GDM1 (cell line): Measurements from ENCODE around the gene KRT20.
"Not testable (repeated sequence)": the region's sequence is repeated elsewhere in the genome, so short reads cannot be mapped to it uniquely, and the experiment has no call there.

ENCODE experiments used
- DNase-seq: peaks from one replicate; lab custom pipeline; 2025; lab: John Stamatoyannopoulos, UW

KRT20 gene

DNA sequence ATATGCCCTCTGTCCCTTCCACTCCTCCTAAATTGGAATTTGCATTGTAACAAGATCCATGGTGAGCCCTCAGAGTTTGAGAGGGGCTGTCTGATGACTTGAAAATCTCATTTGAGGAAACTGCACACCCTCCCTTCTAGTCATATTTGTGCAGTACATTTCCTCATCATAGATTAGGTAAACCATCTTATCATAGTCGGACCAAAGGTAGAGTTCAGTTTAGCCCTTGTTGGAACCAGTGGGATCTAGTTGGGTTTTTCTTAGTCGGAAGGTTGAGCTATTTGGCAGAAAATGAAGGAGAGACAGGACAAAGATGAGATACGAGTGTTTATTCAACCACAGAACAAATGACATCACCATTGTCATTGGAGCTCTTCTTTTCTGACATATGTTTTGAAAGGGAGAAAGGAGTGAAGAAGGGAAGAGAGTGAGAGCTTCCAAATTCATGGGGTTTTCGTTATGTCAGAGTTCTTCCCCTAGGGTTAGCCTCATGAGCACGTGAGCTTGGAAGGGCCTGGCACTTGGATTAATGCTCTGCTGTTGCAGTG is 15.8 kb upstream of the KRT20 start:
- no peak for DNase-seq

- no peak for DNase-seq
Observed at GRCh38 chr17:40896916-40897455, 11.9 kb upstream of the KRT20 start.

DNA sequence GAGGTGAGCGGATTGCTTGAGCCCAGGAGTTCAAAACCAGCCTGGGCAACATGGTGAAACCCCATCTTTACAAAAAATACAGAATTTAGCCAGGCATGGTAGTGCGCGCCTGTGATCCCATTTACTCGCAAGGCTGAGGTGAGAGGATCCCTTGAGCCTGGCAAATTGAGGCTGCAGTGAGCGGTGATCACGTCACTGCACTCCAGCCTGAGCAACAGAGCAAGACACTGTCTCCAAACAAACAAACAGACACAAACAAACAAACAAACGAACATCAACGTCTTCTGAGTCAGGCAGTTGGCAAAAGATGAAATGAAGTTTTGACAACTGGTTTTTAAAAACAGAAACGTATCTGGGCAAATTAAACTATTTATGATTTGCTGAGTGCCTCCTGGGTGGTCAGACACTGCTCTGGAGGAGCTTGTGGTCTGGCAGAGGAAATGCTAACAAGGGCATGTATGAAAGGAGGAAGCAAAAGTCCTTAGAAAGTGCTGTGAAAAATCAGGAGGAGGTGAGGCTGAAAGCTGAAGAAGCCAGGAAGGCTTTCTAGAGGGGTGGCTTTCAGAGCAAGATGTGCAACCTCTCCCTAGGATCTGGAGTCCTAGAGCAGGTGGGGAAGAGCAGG is 10.2 kb upstream of the KRT20 start:
- DNase-seq: no peak

DNA sequence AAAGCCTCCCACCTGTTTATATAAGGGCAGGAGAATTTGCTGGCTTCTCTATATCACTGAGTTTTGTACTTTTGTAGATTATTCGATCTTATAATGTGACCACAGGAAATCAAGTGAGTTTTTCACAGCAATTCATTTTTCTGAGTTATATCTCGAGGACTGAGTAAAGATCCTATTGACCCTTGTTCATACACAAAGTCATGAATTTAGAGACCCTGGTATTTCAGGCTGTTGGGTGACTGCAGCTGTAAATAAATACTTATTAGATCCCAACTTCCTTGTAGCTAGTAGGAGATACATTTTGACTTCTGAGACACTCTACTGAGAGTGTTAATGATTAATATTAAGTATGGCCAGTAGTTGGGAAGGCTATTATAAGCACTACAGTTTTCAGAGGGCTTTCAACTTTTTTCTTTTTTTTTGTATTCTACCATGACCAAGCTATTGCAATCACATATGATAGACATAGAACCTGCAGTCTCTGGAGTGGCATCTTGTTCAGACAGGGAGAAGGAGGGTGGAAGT is 3.2 kb upstream of the KRT20 start:
- no peak for DNase-seq

DNA sequence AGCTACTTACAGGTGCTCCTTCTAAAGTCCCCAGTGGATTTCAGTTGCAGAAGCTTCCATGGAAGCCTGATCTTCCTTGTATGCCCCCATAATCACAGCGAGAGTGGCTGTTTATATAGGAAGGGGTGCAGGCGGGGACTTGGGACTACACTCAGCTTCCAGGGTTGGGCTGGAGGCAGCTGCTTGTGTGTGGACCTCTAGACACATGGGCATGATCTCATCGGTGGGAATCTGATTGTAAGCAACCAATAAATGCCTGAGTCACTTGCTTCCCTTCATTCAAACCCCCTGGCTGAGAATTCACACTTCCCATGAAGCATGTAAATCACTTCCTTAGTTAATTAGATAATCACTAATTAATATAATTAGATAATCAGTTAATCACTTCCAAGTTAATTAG is 1.0 kb upstream of the KRT20 start:
- DNase-seq: no peak

GRCh38 chr17:40883626-40884334 is 1.3 kb downstream of the KRT20 start:
- no peak for DNase-seq

DNA sequence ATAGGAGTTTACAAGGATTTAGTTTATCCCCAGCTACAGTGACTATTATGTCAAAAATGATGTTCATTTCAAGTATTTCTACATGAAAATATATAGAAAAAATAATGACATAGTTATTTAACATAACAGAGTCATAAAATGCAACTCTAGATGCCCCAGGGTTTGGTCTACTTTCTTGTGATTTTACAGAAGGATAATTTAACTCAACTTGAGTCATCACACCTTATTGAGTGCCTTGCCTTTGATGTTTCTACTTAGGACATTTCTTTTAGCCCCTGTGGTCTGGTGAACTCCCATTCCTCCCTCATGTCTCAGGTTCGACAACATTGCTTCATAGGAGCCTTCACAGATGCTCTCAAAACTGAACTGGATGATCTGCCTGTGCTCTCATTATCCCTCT is 2.0 kb downstream of the KRT20 start:
- DNase-seq: no peak

DNA sequence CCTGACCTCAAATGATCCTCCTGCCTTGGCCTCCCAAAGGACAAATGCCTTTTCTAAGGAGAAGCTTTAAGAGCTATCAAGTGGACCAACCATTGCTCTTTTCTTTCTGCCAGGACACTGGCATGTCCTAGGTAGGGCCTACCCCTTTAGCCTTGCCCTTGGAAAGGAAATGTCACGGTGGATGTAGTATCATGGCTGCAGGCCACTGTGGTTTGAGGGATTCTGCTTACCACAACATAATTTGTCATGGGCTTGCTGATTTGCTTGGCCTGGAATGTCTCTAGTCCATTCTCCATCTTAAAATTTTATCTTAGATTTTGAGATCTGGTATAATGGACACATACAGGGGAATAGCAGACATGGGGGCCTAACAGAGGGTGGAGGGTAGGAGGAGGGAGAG is 6.0 kb downstream of the KRT20 start:
- no peak for DNase-seq

DNA sequence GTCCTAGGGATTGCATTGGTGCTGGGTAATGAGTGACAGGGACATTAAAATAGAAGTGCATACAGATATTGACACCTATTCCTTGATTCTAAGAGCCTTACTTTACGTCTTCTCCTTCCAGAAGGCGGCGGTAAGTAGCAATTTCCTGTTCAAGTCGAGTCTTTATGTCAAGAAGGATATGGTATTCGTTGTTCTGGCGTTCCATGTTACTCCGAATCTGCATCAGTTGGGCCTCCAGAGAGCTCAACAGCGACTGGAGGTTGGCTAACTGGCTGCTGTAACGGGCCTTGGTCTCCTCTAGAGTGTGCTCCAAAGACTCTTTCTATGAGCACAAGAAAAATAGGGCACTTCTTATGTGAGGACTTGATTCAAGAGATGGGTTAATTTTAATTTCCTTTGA is 7.0 kb downstream of the KRT20 start:
- DNase-seq: no peak

DNA sequence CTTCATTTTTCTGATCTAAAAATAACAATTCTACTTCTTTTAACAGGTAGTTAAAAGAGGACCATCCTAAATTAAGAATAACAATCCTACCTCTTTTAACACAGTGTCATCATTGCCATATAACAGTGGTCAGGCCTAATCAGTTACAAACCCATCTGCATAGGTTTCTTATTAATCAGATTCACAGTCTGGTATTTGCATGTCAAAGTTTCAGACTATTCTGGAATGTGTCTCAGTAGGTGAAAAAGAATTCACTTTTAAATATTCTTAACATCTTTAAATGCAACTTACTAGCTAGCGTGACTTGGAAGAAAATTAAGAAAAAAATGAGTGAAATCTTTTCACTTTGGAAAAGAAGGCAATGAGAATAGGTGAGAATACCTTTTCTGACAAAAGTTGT is 11.2 kb downstream of the KRT20 start:
- no peak for DNase-seq

DNA sequence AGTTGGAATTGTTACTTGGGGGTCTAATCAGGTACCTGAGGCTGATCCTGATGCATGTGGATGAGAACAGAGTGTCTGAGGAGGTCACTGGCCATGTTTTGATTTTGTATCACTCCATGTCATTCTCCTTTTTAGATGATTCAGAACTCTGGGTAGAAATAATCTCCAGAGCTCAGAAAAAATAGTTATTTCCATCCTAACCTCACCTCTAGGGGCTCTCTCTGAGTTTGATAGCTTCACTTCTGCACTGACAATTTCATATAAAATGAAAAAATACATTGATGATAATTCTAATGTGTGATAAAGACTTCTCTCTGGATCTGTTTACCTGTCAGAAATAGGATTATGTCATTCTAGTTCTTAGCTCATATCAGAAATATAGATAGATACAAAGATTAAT is 11.8 kb downstream of the KRT20 start:
- no peak for DNase-seq

- no peak for DNase-seq
Observed at GRCh38 chr17:40872416-40872815, 12.6 kb downstream of the KRT20 start.

GRCh38 chr17:40871316-40871715 is 13.7 kb downstream of the KRT20 start:
- no peak for DNase-seq

- no peak for DNase-seq
Observed at GRCh38 chr17:40870136-40870535, 14.9 kb downstream of the KRT20 start.

- DNase-seq: no peak
Observed at GRCh38 chr17:40866838-40867237, 18.2 kb downstream of the KRT20 start, which contains the start of gene KRT12. Gene KRT12, minus strand, starts transcription at chr17:40867223. Its CDS starts 37 bp downstream, at chr17:40867186.

GRCh38 chr17:40864661-40865390 is 20.2 kb downstream of the KRT20 start:
- DNase-seq: no peak

DNA sequence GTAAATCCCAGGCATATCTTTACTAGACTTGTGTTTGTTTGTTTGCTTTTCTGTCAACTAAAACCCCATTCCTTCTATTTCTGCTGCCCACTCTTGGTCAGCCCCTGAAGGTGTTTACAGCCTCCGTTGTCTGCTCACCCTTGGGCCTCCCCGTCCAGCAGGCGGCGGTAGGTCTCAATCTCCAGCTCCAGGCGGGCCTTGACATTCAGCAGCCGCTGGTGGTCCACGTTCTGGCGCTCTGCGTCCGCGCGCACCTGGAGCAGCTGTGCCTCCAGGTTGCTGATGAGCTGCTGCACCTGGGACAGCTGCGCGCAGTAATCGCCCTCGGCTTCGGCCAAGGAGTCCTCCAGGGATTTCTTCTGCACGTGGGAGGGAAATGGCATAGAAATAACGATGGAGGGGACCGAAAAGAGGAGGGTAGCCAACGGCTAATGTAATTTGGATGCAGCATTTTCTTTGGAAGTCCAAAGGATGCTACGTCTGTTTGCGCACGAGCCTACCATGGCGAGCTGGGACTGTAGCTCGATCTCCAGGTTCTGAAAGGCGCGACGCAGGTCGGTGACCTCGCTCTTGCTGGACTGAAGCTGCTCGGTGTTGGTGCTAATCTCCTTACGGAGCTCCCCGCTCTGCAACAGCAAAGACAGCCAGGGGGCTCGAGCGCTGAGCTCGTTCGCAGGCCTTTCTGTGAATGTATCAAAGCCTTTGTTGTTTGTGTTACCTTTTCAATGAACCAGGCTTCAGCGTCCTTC is 21.9 kb downstream of the KRT20 start:
- no peak for DNase-seq

DNA sequence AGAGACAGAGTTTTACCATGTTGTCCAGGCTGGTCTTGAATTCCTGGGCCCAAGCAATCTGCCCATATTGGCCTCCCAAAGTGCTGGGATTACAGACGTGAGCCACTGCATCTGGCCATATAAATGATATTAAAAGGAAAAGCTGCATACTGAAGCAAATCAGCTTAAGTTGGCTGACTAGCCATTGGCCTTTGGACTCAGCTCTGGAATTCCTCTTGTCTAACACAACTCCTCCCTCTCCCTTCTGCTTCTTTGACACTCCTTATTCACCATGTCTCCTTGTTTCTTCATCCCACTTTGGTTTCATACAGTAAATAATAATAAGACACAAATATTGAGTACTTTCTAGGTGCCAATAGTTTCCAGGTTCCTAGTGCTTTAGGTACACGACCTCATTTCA is 25.5 kb downstream of the KRT20 start:
- no peak for DNase-seq

GRCh38 chr17:40858667-40859066 is 26.4 kb downstream of the KRT20 start:
- DNase-seq: not testable (repeated sequence)

- DNase-seq: no peak
Observed at GRCh38 chr17:40857535-40857934, 27.5 kb downstream of the KRT20 start.

- no peak for DNase-seq
Observed at GRCh38 chr17:40854175-40854814, 30.7 kb downstream of the KRT20 start.
